Loucy (cell line): ENCODE results near the gene VSX2.
"Not testable (repeated sequence)": the region's sequence is repeated elsewhere in the genome, so short reads cannot be mapped to it uniquely, and the experiment has no call there.

Experiments used
- H2AFZ ChIP-seq: fragments of 200-600 bp; sonication (generic); 2 replicates; pipeline ENCODE4 v1.6.0; 2016; ENCODE audit warnings: antibody characterized with exemption, mild to moderate bottlenecking, low read length, moderate library complexity
- H3F3A ChIP-seq: fragments of 200-600 bp; 2 replicates; pipeline ENCODE4 v1.6.0; 2016; ENCODE audit warnings: antibody characterized with exemption, low read depth, mild to moderate bottlenecking
- H3K27me3 ChIP-seq: fragments of 200-600 bp; sonication (generic); 2 replicates; pipeline ENCODE4 v1.6.1; 2014; ENCODE audit warnings: low read length, mild to moderate bottlenecking; ENCODE audit not compliant: insufficient read depth, poor library complexity, severe bottlenecking
- H3K36me3 ChIP-seq: fragments of 200-600 bp; sonication (generic); 2 replicates; pipeline ENCODE4 v1.6.1; 2016; ENCODE audit warnings: low read length; ENCODE audit not compliant: insufficient read depth
- H3K4me1 ChIP-seq: fragments of 200-600 bp; sonication (generic); 2 replicates; pipeline ENCODE4 v1.5.1; 2014; ENCODE audit warnings: low read length, mild to moderate bottlenecking; ENCODE audit not compliant: insufficient read depth, poor library complexity, severe bottlenecking
- H3K4me2 ChIP-seq: fragments of 200-600 bp; sonication (generic); 2 replicates; pipeline ENCODE4 v1.6.0; 2014; ENCODE audit warnings: antibody characterized with exemption, low read length, low read depth, mild to moderate bottlenecking; ENCODE audit not compliant: poor library complexity, severe bottlenecking
- H3K4me3 ChIP-seq: fragments of 200-600 bp; sonication (generic); 2 replicates; pipeline ENCODE4 v1.5.1; 2014; ENCODE audit warnings: low read length, mild to moderate bottlenecking, mixed read lengths; ENCODE audit not compliant: poor library complexity, severe bottlenecking
- H3K79me2 ChIP-seq: fragments of 200-600 bp; sonication (generic); 2 replicates; pipeline ENCODE4 v1.6.1; 2014; ENCODE audit warnings: low read length; ENCODE audit not compliant: insufficient read depth
- H3K9ac ChIP-seq: fragments of 200-600 bp; sonication (generic); 2 replicates; pipeline ENCODE4 v1.6.0; 2014; ENCODE audit warnings: mild to moderate bottlenecking, low read depth, low read length, moderate library complexity; ENCODE audit not compliant: poor library complexity, severe bottlenecking
- H3K9me2 ChIP-seq: fragments of 200-600 bp; sonication (generic); replicated peaks from 2 replicates; pipeline ENCODE4 v1.6.1; 2016; ENCODE audit warnings: low read depth, low read length, mixed read lengths
- H3K9me3 ChIP-seq: fragments of 200-600 bp; sonication (generic); 2 replicates; pipeline ENCODE4 v1.6.1; 2014; ENCODE audit warnings: mild to moderate bottlenecking, antibody characterized with exemption, low read length, low read depth; ENCODE audit not compliant: insufficient read depth
- H4K20me1 ChIP-seq: fragments of 200-600 bp; sonication (generic); 2 replicates; pipeline ENCODE4 v1.6.0; 2014; ENCODE audit warnings: antibody characterized with exemption, low read length, mild to moderate bottlenecking; ENCODE audit not compliant: insufficient read depth, poor library complexity, severe bottlenecking
- CTCF ChIP-seq: fragments of 200-600 bp; sonication (generic); conservative IDR thresholded peaks from 2 replicates; pipeline ENCODE4 v1.5.1; 2014; ENCODE audit warnings: mild to moderate bottlenecking, antibody characterized with exemption, low read length
- EZH2phosphoT487 ChIP-seq: fragments of 200-600 bp; IDR thresholded peaks from 2 replicates; pipeline ENCODE4 v1.6.1; 2018; ENCODE audit warnings: antibody characterized with exemption, mild to moderate bottlenecking, moderate library complexity, borderline replicate concordance

The VSX2 gene

GRCh38 chr14:74263921-74264320 is 24.7 kb downstream of the VSX2 start:
- Histone ChIP-seq H3K4me3 (no peak overlapping the region), H2AFZ (no peak overlapping the region), H3K79me2 (no peaks in the 10 kb centered on the region), H3K4me1 (no peaks in the 10 kb centered on the region), H3K27me3 (no peaks in the 10 kb centered on the region), H3K9ac (no peak overlapping the region), H3K9me3 (no peaks in the 10 kb centered on the region), H3K4me2 (no peak overlapping the region), H4K20me1 (no peaks in the 10 kb centered on the region), H3F3A (no peaks in the 10 kb centered on the region), H3K36me3 (no peaks in the 10 kb centered on the region), H3K9me2 (no peaks in the 10 kb centered on the region)
- TF ChIP-seq EZH2phosphoT487, result no peak
- no peak for TF ChIP-seq CTCF

- Histone ChIP-seq H3K9me2 (no peaks in the 10 kb centered on the region), H3F3A (no peaks in the 10 kb centered on the region), H3K4me3 (no peak overlapping the region), H3K36me3 (no peaks in the 10 kb centered on the region), H2AFZ (no peak overlapping the region), H4K20me1 (no peaks in the 10 kb centered on the region), H3K27me3 (no peaks in the 10 kb centered on the region), H3K9ac (no peak overlapping the region), H3K4me1 (no peaks in the 10 kb centered on the region), H3K9me3 (no peaks in the 10 kb centered on the region), H3K79me2 (no peaks in the 10 kb centered on the region), H3K4me2 (no peak overlapping the region)
- TF ChIP-seq EZH2phosphoT487, result no peak
- TF ChIP-seq CTCF, result no peak
Measured at GRCh38 chr14:74265301-74265965, 26.2 kb downstream of the VSX2 start.

- no peak overlapping the region for H2AFZ ChIP-seq
- no peaks in the 10 kb centered on the region for H3K9me2 ChIP-seq
- H4K20me1 ChIP-seq, result no peaks in the 10 kb centered on the region
- no peaks in the 10 kb centered on the region for H3K27me3 ChIP-seq
- H3K4me2 ChIP-seq, result no peak overlapping the region
- H3K9me3 ChIP-seq, result no peaks in the 10 kb centered on the region
- no peaks in the 10 kb centered on the region for H3K4me1 ChIP-seq
- H3K36me3 ChIP-seq, result no peaks in the 10 kb centered on the region
- H3K79me2 ChIP-seq, result no peaks in the 10 kb centered on the region
- H3K4me3 ChIP-seq, result no peak overlapping the region
- H3K9ac ChIP-seq, result no peak overlapping the region
- H3F3A ChIP-seq, result no peaks in the 10 kb centered on the region
- TF ChIP-seq EZH2phosphoT487 (no peak), CTCF (no peak)
Measured at GRCh38 chr14:74267588-74267987, 28.3 kb downstream of the VSX2 start.

- H3K9me2 ChIP-seq, H2AFZ ChIP-seq, H3K4me3 ChIP-seq, H3K36me3 ChIP-seq, H3K9ac ChIP-seq, H3K4me1 ChIP-seq, H4K20me1 ChIP-seq, H3K27me3 ChIP-seq, H3F3A ChIP-seq, H3K9me3 ChIP-seq, H3K4me2 ChIP-seq, H3K79me2 ChIP-seq: not testable (repeated sequence)
Measured at GRCh38 chr14:74270382-74271177, 31.3 kb downstream of the VSX2 start.
